GM12875 (cell line): ENCODE data around the gene DNASE1L3.

ENCODE experiments used
- H3K4me3 ChIP-seq: one replicate; pipeline ENCODE4 v1.5.1; 2011; ENCODE audit warnings: low read depth, low read length, control low read depth
- CTCF ChIP-seq: IDR thresholded peaks from 2 replicates; pipeline ENCODE4 v1.5.1; 2011; ENCODE audit warnings: low read depth, mild to moderate bottlenecking, control low read depth, inconsistent platforms, low read length, moderate library complexity, borderline replicate concordance; ENCODE audit not compliant: insufficient read depth

The DNASE1L3 gene

GRCh38 chr3:58164906-58165821, 45.6 kb downstream of the DNASE1L3 start:
- H3K4me3 ChIP-seq: no peak overlapping the region
- no peak for TF ChIP-seq CTCF

- H3K4me3 ChIP-seq: no peak overlapping the region
- TF ChIP-seq CTCF: no peak
These were observed 46.4 kb downstream of the DNASE1L3 start for GRCh38 chr3:58164199-58164879.

GRCh38 chr3:58163234-58163633, 47.5 kb downstream of the DNASE1L3 start:
- TF ChIP-seq CTCF: no peak

GRCh38 chr3:58161435-58162398, 49.1 kb downstream of the DNASE1L3 start:
- no peak overlapping the region for H3K4me3 ChIP-seq
- TF ChIP-seq CTCF: no peak

More at GRCh38 chr3:58163234-58163633, 47.5 kb downstream of the DNASE1L3 start:
- H3K4me3 ChIP-seq: no peak overlapping the region

- no peak for TF ChIP-seq CTCF
- no peak overlapping the region for H3K4me3 ChIP-seq
These were observed 50.4 kb downstream of the DNASE1L3 start for GRCh38 chr3:58160399-58160798.

- TF ChIP-seq CTCF: no peak
- H3K4me3 ChIP-seq: no peak overlapping the region
These were observed 52.2 kb downstream of the DNASE1L3 start for GRCh38 chr3:58158442-58159153.
